ENCODE measurements around the gene HOXC5. TPM values are rescaled to one million over a fixed set of nuclear protein-coding genes. Genes with fewer than 3 reads are reported as not detected.

The HOXC5 gene
- total and polyA plus RNA-seq, 4 donors, result 3.8 to 3.9 TPM; not detected in 2

GRCh38 chr12:54059668-54060067 is 26.8 kb downstream of the HOXC5 start:
- 70 to 79% methylated on average over 7 of the region's 7 CpGs for WGBS, 2 donors
- H3K36me3 ChIP-seq (ENCODE audit: control insufficient read depth in 1 of 2, insufficient read depth in 2 of 2, low read length in 1 of 2), result no peaks in the 10 kb centered on the region
- no peaks in the 10 kb centered on the region for H3K27me3 ChIP-seq (ENCODE audit: control insufficient read depth in 1 of 2, insufficient read depth in 2 of 2, low read length in 1 of 2)
- no peak for DNase-seq
- no peak overlapping the region for H3K27ac ChIP-seq (ENCODE audit: low read depth in 1 of 2, low read length in 2 of 2)
- no peaks in the 10 kb centered on the region for H3K9me3 ChIP-seq (ENCODE audit: control insufficient read depth, low read length)
- no peaks in the 10 kb centered on the region for H3K4me1 ChIP-seq (ENCODE audit: control insufficient read depth in 1 of 2, insufficient read depth in 2 of 2, low read length in 2 of 2)
- intact Hi-C loops (cut with DNase I), result no loop called here
- H3K4me3 ChIP-seq (ENCODE audit: low read length in 2 of 2), result no peak overlapping the region
- ATAC-seq (ENCODE audit: low FRiP score), result no peak

GRCh38 chr12:54060174-54060974 is 27.5 kb downstream of the HOXC5 start:
- no peak overlapping the region for H3K4me3 ChIP-seq (ENCODE audit: low read length in 2 of 2)
- no peak for ATAC-seq (ENCODE audit: low FRiP score)

GRCh38 chr12:54060975-54061778 is 28.3 kb downstream of the HOXC5 start:
- ATAC-seq (ENCODE audit: low FRiP score), result no peak
- intact Hi-C loops (cut with DNase I), result no loop called here
- H3K27me3 ChIP-seq (ENCODE audit: control insufficient read depth in 1 of 2, insufficient read depth in 2 of 2, low read length in 1 of 2), result no peaks in the 10 kb centered on the region

More at GRCh38 chr12:54060174-54060974, 27.5 kb downstream of the HOXC5 start:
- no peaks in the 10 kb centered on the region for H3K27me3 ChIP-seq (ENCODE audit: control insufficient read depth in 1 of 2, insufficient read depth in 2 of 2, low read length in 1 of 2)
- intact Hi-C loops (cut with DNase I), result no loop called here
- no peak overlapping the region for H3K27ac ChIP-seq (ENCODE audit: low read depth in 1 of 2, low read length in 2 of 2)
- WGBS, 2 donors, result 68 to 82% methylated on average over 38 of the region's 38 CpGs
- no peaks in the 10 kb centered on the region for H3K4me1 ChIP-seq (ENCODE audit: control insufficient read depth in 1 of 2, insufficient read depth in 2 of 2, low read length in 2 of 2)
- no peaks in the 10 kb centered on the region for H3K36me3 ChIP-seq (ENCODE audit: control insufficient read depth in 1 of 2, insufficient read depth in 2 of 2, low read length in 1 of 2)
- H3K9me3 ChIP-seq (ENCODE audit: control insufficient read depth, low read length), result no peaks in the 10 kb centered on the region
- no peak for DNase-seq

GRCh38 chr12:54065677-54066076 is 32.8 kb downstream of the HOXC5 start:
- H3K4me1 ChIP-seq (ENCODE audit: control insufficient read depth in 1 of 2, insufficient read depth in 2 of 2, low read length in 2 of 2), result no peaks in the 10 kb centered on the region
- H3K4me3 ChIP-seq (ENCODE audit: low read length in 2 of 2), result no peak overlapping the region
- H3K9me3 ChIP-seq (ENCODE audit: control insufficient read depth, low read length), result no peaks in the 10 kb centered on the region
- H3K27ac ChIP-seq (ENCODE audit: low read depth in 1 of 2, low read length in 2 of 2), result no peak overlapping the region
- intact Hi-C loops (cut with DNase I), result no loop called here
- H3K27me3 ChIP-seq (ENCODE audit: control insufficient read depth in 1 of 2, insufficient read depth in 2 of 2, low read length in 1 of 2), result peaks cover 0 to 2% of the 10 kb centered on the region in 2 donors
- DNase-seq (no peak), ATAC-seq (ENCODE audit: low FRiP score) (no peak)
- H3K36me3 ChIP-seq (ENCODE audit: control insufficient read depth in 1 of 2, insufficient read depth in 2 of 2, low read length in 1 of 2), result no peaks in the 10 kb centered on the region

More at GRCh38 chr12:54060975-54061778, 28.3 kb downstream of the HOXC5 start:
- no peak overlapping the region for H3K27ac ChIP-seq (ENCODE audit: low read depth in 1 of 2, low read length in 2 of 2)
- DNase-seq, result no peak
- no peak overlapping the region for H3K4me3 ChIP-seq (ENCODE audit: low read length in 2 of 2)
- no peaks in the 10 kb centered on the region for H3K36me3 ChIP-seq (ENCODE audit: control insufficient read depth in 1 of 2, insufficient read depth in 2 of 2, low read length in 1 of 2)
- no peaks in the 10 kb centered on the region for H3K9me3 ChIP-seq (ENCODE audit: control insufficient read depth, low read length)
- WGBS, 2 donors, result 83 to 84% methylated on average over 7 of the region's 7 CpGs
- no peaks in the 10 kb centered on the region for H3K4me1 ChIP-seq (ENCODE audit: control insufficient read depth in 1 of 2, insufficient read depth in 2 of 2, low read length in 2 of 2)

GRCh38 chr12:54066408-54066807 is 33.6 kb downstream of the HOXC5 start:
- no peak for DNase-seq
- Histone ChIP-seq H3K27ac (ENCODE audit: low read depth in 1 of 2, low read length in 2 of 2) (no peak overlapping the region), H3K4me1 (ENCODE audit: control insufficient read depth in 1 of 2, insufficient read depth in 2 of 2, low read length in 2 of 2) (no peaks in the 10 kb centered on the region), H3K27me3 (ENCODE audit: control insufficient read depth in 1 of 2, insufficient read depth in 2 of 2, low read length in 1 of 2) (peaks cover 0 to 5% of the 10 kb centered on the region in 2 donors), H3K36me3 (ENCODE audit: control insufficient read depth in 1 of 2, insufficient read depth in 2 of 2, low read length in 1 of 2) (no peaks in the 10 kb centered on the region), H3K4me3 (ENCODE audit: low read length in 2 of 2) (no peak overlapping the region), H3K9me3 (ENCODE audit: control insufficient read depth, low read length) (no peaks in the 10 kb centered on the region)
- intact Hi-C loops (cut with DNase I), result no loop called here
- 76 to 86% methylated on average over 1 of the region's 1 CpG for WGBS, 2 donors
- no peak for ATAC-seq (ENCODE audit: low FRiP score)

- H3K36me3 ChIP-seq (ENCODE audit: control insufficient read depth in 1 of 2, insufficient read depth in 2 of 2, low read length in 1 of 2), result no peaks in the 10 kb centered on the region
- H3K4me1 ChIP-seq (ENCODE audit: control insufficient read depth in 1 of 2, insufficient read depth in 2 of 2, low read length in 2 of 2), result no peaks in the 10 kb centered on the region
- H3K4me3 ChIP-seq (ENCODE audit: low read length in 2 of 2), result no peak overlapping the region
- ATAC-seq (ENCODE audit: low FRiP score), result no peak
- H3K27ac ChIP-seq (ENCODE audit: low read depth in 1 of 2, low read length in 2 of 2), result no peak overlapping the region
- WGBS, 2 donors, result 88% methylated on average over 4 of the region's 4 CpGs
- H3K27me3 ChIP-seq (ENCODE audit: control insufficient read depth in 1 of 2, insufficient read depth in 2 of 2, low read length in 1 of 2), result peaks cover 0 to 5% of the 10 kb centered on the region in 2 donors
- intact Hi-C loops (cut with DNase I), result no loop called here
- DNase-seq, result no peak
- H3K9me3 ChIP-seq (ENCODE audit: control insufficient read depth, low read length), result no peaks in the 10 kb centered on the region
Observed at GRCh38 chr12:54068418-54069070, 35.7 kb downstream of the HOXC5 start.

- no peak overlapping the region for H3K27ac ChIP-seq (ENCODE audit: low read depth in 1 of 2, low read length in 2 of 2)
- no peaks in the 10 kb centered on the region for H3K9me3 ChIP-seq (ENCODE audit: control insufficient read depth, low read length)
- no peaks in the 10 kb centered on the region for H3K4me1 ChIP-seq (ENCODE audit: control insufficient read depth in 1 of 2, insufficient read depth in 2 of 2, low read length in 2 of 2)
- intact Hi-C loops (cut with DNase I), result no loop called here
- 60 to 90% methylated on average over 1 of the region's 1 CpG for WGBS, 2 donors
- no peaks in the 10 kb centered on the region for H3K36me3 ChIP-seq (ENCODE audit: control insufficient read depth in 1 of 2, insufficient read depth in 2 of 2, low read length in 1 of 2)
- ATAC-seq (ENCODE audit: low FRiP score) (no peak), DNase-seq (no peak)
- H3K27me3 ChIP-seq (ENCODE audit: control insufficient read depth in 1 of 2, insufficient read depth in 2 of 2, low read length in 1 of 2), result peaks cover 0 to 5% of the 10 kb centered on the region in 2 donors
- H3K4me3 ChIP-seq (ENCODE audit: low read length in 2 of 2), result no peak overlapping the region
Observed at GRCh38 chr12:54071942-54072341, 39.1 kb downstream of the HOXC5 start.

- 84 to 88% methylated on average over 6 of the region's 6 CpGs for WGBS, 2 donors
Observed at GRCh38 chr12:54074308-54074707, 41.5 kb downstream of the HOXC5 start.

More at GRCh38 chr12:54074308-54074707, 41.5 kb downstream of the HOXC5 start:
- no peak overlapping the region for H3K4me3 ChIP-seq (ENCODE audit: low read length in 2 of 2)
- no peak overlapping the region for H3K27ac ChIP-seq (ENCODE audit: low read depth in 1 of 2, low read length in 2 of 2)
- intact Hi-C loops (cut with DNase I), result no loop called here
- H3K9me3 ChIP-seq (ENCODE audit: control insufficient read depth, low read length), result no peaks in the 10 kb centered on the region
- DNase-seq (no peak), ATAC-seq (ENCODE audit: low FRiP score) (no peak)
- H3K36me3 ChIP-seq (ENCODE audit: control insufficient read depth in 1 of 2, insufficient read depth in 2 of 2, low read length in 1 of 2), result no peaks in the 10 kb centered on the region
- no peaks in the 10 kb centered on the region for H3K4me1 ChIP-seq (ENCODE audit: control insufficient read depth in 1 of 2, insufficient read depth in 2 of 2, low read length in 2 of 2)
- peaks cover 0 to 5% of the 10 kb centered on the region in 2 donors for H3K27me3 ChIP-seq (ENCODE audit: control insufficient read depth in 1 of 2, insufficient read depth in 2 of 2, low read length in 1 of 2)

Data from aorta (tissue), 5 donors.